OCI-LY3 (cell line): ENCODE results near the gene ETHE1.

Experiments
- CTCF ChIP-seq: fragments of 200-600, 300-600 bp; sonication (generic); IDR thresholded peaks from 2 replicates; pipeline ENCODE4 v1.5.1; 2014; ENCODE audit warnings: antibody characterized with exemption, low read length, low read depth
- EZH2phosphoT487 ChIP-seq: fragments of 200-600 bp; shearing (Covaris generic); IDR thresholded peaks from 2 replicates; pipeline ENCODE4 v1.6.1; 2018; ENCODE audit warnings: antibody characterized with exemption, mixed run types, low read depth

- TF ChIP-seq CTCF (no peak), EZH2phosphoT487 (no peak)
These were observed 36.9 kb downstream of the ETHE1 start for GRCh38 chr19:43489979-43490599.
